HG02763 (cell line): ENCODE measurements around the gene PARD3B.

ENCODE experiments used
- ATAC-seq: cut with Tn5 transposase; IDR thresholded peaks from one replicate; pipeline ENCODE4 v1.9.1; 2021; ENCODE audit warnings: mild to moderate bottlenecking, moderate library complexity; ENCODE audit not compliant: unreplicated experiment

The PARD3B gene

DNA sequence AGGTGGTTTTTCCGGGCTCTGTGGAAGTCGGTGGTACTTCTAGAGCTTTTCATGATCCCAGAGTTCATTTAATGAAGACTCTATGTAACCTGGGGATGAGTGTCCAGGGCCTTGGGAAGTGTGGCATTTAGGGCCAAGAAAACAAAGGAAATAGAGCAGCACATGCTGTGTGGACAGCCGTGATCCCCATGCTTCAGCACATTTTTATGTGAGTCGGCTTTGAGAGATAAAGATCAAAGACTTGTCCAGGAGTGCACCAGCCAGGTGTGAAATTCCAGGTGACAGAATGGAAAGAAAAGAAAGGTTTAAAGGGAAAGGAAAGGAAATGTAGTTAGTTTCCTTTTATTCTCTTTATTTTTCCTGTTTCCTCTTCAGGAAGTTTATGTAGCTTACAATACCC lies 879.1 kb downstream of the PARD3B start:
- no peak for ATAC-seq

DNA sequence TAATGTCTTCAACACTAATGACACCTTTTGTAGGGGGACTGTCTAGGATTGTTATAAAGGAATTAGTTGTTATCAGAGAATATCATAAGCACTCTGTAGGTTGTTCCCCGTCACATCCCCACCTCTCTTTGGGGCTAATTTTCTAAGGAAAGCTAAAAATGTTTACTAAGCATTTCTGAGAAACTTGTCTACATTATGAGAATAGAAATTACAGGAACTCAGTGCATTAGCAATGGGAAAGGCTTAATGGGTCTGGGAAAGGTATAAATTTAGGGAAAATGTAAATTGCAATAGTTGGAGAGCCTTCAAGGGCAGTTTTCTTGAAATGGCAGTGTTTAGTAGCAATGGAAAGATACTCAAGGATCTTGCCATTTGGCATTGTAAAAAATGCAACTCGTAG lies 879.8 kb downstream of the PARD3B start:
- no peak for ATAC-seq

DNA sequence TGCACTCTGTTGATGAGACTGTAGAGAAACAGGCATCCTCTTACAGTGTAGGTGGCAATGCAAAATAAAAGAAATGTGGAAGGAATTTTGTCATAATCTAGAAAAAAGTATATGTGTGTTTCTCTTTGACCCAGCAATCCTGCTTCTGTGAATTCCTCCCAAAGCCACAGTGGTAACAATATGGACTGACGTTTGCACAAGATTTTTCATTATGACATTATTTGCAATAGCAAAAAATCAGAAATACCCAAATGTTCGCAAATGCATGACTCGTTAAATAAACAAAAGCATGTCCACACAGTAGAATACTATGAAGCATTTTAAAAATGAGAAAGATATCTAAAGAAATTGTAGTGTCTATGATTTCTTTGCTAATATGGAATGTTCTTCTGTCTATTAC lies 881.8 kb downstream of the PARD3B start:
- no peak for ATAC-seq

DNA sequence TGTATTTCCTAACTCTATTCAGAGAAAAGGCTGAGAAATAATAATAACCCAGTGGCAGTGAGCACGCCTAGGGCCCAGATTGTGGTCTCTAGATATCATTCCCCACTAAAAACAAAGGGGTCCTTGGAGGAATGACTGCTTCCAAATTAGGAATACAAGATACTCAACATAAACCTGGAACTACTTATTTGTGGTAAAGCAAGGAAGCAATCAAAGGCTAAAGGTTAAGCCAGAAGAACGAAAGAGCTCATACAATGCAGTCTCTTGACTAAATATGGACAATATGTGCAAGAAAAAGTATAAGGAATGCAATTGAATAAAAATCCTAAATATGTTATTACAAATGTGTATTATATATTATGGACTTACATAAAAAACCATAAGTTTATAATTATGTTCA lies 883.5 kb downstream of the PARD3B start:
- no peak for ATAC-seq

DNA sequence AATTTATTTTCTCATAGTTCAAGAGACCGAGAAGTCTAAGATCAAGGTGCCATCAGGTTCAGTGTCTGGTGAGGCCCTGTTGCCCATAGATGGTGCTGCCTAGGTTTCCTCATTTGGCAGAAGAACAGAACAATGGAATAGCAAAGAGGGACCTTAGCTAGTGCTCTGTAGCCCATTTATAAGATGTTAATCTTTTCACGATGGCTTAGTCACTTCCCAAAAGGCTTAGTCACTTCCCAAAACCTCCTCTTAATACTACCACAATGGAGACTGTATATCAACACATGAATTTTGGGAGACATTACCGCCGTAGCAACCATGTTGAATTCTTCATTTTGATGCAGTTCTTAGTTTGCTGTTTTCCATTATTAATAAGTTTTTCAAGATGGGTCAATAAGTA lies 890.7 kb downstream of the PARD3B start:
- no peak for ATAC-seq

DNA sequence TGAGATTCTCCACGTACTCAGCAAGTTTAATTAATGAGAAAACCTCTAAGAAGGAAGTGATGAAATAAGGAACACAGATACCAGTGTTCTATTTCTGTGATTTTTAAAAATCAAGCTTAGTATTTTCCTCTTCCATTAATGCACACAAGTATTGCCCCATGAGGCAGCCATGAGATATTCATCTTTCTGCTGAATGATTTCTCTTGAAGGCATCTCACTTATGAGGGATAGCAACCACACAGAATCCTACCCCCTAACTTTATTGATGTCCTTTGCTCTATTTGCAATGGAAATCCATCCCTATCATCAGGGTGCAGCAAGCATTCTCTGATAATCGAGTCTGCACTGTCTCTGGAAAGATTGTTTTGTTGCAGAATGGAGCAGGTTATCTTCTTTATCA lies 893.0 kb downstream of the PARD3B start:
- no peak for ATAC-seq

DNA sequence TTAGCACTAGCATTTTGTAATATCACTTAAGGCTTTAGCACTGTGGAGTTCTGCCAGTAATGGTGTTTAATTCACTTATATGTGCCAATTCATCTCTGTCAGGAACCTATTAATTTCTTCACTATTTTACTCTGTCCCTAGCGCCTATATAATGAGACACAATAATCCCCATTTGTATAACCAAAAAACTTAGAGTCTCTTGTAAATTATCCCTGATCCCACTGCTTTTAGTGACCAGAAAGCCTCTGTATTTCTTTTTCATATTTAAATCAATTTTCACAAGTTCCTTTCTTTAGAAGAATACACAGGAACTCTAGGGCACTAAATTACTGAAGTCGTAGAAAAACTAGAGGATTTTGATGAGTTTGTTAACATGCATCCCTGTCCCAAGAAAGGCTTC lies 894.3 kb downstream of the PARD3B start:
- no peak for ATAC-seq

DNA sequence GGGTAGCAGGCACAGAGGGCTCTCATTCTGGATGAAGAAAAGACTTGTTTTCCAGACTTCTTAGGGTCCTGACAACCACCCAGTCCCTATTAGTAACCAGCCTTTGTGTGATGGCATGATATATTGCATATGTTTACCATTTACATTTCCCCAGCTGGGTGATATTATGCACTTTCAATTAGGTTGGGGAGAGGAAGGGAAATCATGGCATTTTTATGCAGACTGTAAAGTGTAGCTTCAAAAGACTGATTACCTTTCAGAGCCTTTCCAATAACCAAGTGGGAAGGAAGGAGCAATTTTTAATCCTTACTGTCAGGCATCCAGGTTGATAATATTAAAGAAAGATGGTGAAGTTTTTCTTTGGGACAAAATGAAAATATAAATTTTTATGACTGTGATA lies 896.2 kb downstream of the PARD3B start:
- ATAC-seq, result no peak

DNA sequence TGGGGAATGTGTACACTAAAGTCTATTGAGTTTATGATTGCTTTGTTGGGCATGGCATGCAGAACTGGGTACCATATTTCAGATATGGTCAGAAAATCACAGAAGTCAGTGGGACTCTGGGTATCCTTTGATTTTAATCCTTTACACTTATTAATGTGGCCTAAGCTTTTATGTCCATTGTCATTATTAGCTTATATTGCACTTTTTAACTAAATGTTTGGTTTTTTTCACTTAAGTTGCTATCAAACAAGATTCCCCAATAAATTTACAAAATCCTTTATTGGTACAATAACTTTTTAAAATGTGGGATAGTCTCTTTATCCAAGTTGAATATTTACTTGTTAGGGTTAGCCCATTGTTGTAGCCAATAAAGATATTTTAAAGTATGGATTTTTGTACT lies 902.9 kb downstream of the PARD3B start:
- ATAC-seq, result no peak

DNA sequence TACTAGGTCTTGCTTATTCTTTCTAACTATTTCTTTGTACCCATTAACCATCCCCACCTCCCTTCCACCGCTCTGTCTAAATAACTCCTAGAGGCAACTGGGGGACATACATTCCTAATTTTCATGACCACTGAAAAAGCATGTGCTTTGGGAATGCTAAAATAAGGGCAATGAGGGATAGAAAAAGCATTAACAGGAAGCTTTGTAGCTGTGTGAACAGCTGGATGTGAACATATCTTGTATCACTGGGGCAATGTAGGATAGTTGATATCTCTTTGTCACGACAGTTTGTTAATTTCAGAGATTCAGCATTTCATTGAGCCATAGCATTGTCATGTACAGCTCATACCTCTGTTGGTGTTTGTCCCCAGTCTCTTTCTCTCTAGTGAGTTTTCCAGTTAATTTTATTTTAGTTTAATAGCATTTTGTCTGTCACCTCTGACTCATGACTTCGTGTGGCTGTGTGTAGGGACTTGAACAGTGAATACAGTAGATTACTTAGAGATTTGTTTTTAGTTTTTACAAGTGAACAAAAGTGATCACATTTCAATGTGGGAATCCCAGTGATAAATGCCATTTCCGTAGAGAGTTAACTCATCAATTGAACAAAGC lies 906.7 kb downstream of the PARD3B start:
- ATAC-seq, result no peak

DNA sequence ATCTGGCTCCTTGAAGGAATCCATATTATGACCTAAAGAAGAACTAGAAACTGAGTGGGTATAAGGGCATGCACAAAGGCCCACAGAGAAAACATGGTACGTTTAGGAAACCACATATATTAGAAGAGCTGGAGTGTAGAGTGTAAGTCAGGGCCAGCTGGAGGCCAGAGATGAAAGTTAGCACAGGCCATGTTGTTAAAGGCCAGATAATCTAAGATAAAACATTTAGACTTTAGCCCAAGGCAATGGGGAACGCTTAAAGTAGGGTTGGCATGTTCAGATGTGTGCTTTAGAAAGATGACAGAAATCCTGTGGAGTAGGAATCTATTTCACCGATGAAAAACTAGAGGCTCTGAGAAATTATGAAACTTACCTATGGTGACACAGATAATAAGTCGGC lies 907.9 kb downstream of the PARD3B start:
- ATAC-seq, result no peak

DNA sequence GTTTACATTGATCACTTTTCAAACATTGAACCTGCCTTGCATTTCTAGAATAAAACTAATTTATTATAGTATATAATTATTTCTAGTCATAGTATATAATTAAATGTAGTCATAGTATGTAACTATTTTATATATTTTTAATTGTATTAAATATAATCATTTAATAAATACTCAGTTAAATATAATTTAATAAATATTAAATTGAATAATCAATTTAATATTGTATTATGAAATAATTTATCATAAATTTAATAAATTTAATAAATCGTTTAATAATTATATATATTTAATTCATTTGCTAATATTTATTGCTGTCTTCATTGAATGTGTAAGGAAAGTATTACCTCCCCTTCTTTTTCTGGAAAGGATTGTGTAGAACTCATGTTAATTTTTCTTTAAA lies 911.4 kb downstream of the PARD3B start:
- ATAC-seq, result no peak

DNA sequence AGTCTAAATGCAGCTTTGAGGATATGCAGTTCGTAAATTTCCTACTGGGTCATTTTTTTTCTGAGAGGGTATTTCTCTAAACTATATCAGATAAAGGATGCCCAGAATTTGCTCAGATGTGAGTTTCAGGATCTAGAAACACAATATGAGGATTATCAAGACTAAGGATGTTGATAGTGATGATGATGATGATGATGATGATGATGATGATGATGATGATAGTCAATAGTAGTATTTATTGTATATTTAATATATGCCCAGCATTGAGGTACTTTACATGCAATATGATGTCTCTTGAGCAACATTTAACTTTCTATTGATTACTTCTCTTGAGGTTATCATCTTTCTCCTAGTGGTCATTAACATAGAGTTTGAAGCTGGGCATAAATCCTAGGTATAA lies 914.9 kb downstream of the PARD3B start:
- no peak for ATAC-seq

DNA sequence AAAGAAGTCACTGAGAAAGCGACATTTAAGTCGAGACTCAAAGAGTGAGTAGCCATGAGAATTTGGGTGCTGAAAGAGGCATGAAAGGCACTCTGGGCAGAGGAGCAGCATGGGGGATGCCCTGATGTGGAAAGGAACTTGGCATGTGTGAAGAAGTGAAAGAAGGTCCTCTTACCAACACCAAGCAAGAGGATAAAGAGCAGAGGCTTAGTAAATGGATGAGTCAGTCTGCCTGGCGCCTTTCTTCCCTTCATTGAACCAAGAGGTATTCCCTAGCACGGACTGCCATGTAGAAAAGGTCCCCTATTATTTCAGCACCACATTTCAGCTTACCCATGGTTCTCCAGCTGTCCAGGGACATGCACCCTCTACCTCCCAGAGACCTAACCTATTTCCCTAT lies 915.9 kb downstream of the PARD3B start:
- no peak for ATAC-seq

DNA sequence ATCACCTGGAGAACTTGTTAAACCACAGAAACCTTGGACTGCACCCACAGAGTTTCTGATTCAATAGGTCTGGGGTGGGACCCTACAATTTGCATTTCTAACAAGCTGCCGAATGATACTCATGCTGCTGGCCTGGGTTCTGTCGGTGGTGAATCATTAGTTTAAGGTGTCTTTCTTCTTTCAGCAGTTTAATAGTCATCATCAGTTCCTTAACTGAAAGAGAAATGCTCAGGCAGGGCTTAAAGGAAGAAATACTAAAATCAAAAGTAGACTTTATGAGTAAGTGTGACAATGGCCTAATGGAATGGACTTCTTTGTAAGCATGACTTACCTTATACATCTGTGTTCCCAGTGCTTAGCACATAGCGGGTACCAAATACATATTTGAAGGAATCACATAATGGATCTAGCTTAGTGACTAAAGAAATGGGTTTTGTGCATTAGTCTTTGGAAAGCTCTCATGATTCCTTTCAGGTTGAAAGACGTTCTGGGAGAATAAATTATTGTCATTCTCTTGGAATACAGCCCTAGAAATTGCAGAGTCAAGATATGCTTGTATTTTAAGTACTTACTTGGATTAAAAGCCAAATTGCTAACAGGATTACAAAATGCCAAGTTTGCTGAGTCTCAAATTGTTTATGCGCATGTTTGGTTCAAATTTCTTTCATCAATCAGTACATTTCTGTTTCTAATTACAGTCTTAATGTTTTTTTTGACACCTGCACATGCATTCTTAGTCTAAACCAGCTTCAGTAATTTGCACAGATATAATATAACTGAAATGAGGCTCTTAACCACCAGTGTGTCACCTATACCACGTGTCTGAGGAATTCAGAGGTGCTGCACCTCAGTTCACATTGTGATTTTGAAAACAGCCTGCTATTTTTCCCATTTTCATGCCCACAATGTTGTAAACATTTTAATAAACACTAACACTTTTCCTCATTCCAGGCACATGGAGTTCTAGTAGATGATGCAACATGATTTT lies 916.7 kb downstream of the PARD3B start:
- no peak for ATAC-seq

DNA sequence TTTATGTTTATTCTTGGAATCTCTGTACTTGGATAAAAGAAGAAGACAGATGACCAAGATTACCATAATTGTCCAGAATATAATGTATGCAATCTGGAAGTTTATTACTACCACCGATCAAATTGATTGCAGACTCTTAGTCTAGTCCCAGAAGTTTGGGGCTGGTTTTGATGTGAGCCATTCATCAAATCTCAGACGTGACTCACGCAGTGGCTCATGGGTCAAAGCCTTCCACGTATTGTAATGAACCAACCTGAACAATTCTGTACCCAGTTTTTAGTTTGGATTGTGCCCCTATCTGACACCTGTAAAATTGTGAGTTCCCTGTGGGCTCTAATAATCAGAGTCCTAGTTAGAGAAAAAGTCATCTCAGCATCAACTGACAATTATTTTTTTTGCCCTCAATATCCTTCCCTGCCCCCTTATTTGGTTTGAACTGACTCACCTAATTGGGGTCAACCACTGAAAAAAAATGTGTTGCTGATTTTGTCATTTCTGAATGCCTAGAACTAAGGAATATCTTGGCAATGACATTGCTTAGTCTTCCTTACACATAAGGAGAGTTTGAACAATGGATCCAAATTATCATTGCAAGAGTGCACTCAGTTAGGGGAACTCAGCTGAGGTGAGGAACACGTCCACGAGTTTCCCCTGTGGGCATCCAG lies 917.5 kb downstream of the PARD3B start:
- no peak for ATAC-seq

DNA sequence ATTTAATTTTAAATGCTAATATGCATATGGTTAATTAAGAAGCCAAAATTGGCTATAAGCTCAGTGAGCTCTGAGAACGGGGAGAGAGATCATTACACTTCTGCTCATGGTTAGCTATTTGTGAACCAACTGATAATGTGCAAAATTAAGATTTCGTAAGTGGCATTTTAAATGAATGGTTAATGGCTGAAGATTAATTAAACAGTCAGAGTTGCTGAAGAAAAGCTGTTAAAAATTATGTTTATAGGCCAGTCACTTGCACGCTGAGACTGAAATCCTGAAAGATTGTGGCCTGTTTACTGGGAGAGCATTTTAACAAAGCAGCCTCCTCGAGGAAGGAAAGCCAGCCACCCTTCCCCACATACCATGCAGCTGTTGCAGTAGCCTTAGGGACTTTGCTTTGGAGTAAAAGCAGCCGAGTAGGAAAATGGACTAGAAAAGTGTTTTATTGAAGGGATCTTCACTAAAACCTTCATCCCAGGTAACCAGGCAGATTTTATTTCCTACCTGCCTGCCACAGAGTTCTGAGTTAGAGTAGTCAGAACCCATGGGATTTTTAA lies 918.3 kb downstream of the PARD3B start:
- no peak for ATAC-seq

DNA sequence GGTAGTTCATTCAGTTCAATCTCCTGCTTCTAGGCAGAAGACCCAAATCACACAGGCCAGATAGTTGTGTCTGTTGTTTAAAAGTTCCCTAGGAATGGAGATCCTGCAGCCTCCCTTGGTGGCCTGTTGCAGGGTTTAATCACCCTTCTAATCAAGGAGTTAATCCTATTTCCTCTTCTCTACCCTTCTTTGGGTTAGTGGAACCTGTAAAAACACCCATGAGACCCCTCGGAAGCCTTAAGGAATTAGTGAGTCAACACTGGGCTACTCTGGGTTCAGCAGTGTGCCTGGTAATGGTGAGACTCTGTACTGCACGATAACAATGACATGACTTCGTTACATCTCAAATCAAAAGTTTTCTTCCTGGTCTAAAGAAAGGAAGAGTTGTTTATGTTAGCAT lies 919.4 kb downstream of the PARD3B start:
- ATAC-seq, result no peak

DNA sequence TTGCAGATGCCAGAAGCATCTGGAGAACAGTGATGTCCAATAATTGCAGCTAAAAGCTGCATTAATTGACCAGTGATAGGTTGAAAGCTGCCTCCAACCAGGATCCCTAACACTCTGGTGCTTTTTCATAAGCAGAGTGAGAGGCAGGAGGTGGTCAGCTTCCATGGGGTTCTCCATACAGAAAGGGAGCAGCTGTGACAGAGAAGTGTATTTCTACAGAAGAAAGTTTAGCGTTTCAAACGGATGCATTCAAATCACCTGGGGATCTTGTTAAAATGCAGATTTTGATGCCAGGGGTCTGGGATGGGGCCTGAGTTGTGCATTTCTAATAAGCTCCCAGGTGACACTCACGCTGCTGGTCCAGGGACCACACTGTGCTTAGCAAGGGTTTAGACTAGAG lies 920.5 kb downstream of the PARD3B start:
- ATAC-seq, result no peak

DNA sequence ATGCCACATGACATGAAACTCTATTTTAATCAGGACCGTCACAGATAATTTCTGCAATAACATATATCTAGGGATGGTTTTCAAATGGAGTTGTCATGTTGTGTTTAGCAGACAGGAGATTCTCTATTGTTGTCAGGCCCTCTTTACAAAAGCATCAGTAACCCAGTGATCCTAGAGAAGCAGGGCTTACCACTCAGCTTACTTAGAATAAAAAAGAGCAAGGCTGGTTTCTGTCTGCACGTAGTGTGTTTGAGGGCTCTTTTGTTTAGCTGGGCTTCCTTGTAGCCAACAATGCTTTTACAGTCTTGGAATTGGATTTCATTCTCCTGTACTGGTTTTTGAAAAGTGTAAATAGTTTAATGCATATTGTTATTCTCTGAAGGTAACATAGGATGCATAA lies 926.5 kb downstream of the PARD3B start:
- no peak for ATAC-seq

DNA sequence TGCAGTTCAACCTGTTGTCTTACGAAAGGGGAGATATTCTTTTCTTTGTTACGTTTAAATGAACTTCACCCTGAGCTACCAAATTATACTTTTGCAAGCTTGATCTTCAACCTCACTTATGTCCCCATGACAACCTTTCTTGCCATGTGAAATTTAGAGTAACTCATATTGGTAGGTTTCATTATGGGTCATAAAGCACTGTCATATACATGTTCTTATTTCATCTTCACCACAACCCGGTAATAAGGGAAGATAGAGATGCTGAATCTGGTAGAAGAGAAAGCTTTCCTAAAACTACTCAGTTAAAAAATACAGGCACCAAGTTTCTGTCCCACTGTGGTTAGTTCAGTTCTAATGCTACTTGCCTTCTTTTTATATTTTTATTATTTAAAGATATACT lies 928.5 kb downstream of the PARD3B start:
- ATAC-seq, result no peak
